Cerebellar cortex (tissue), 1 donor: ENCODE measurements around the gene XKRX.

Source experiments
- DNase-seq: peaks from one replicate; pipeline ENCODE4 v3.0.0-alpha.2; 2015; ENCODE audit warnings: low spot score

The XKRX gene

DNA sequence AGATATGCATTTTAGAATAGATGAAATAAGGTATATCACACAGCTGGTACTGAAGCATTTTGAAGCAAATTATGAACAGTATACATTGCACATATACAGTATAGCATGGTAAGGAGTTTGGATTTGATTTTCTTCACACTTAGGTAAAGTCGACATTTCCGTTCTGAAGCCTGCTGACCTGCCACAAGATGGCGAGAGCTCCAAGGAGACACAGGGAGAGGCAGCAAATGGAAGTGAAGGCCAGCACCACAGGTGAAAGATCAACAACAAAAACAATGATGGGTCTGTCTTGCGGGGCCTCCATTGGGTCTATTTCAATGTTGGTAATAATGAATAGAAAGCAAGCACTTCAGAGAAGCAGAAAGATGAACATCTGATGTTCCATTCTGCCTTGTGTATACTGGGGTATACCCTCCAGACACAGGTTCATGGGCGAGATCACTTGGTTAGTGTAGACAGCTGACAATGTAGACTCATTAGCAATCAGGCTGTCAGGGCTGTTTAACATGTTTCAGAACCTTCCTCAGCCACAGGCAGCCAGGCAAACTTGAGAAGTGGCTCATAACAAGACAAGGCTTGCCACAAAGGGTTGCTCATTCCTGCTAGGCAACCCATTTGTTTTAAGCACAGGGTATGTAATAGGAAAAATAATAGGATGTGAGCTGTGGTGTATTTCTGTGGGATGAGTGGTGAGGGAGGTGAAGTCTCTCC, 33.2 kb downstream of the XKRX start:
- DNase-seq = peak; percentile 25

DNA sequence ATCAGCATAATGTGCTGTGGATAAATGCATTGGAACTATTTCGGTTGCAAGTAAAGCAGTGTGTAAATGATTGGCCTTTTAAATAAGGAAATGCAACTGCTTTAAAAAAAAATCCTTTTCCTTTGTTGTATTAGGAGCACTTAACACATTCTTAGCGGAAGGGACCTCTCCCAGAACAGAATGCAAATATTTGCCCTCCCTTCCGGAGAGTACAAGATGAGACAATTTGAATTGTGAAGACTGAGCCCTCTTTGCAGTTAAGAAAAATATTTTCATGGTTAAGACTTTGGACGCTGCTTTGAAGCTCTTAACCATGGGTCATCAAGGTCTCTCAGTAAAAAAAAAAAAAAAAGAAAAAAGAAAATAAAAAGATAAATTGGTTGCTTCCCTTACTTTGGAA, 45.1 kb downstream of the XKRX start:
- DNase-seq = no peak

DNA sequence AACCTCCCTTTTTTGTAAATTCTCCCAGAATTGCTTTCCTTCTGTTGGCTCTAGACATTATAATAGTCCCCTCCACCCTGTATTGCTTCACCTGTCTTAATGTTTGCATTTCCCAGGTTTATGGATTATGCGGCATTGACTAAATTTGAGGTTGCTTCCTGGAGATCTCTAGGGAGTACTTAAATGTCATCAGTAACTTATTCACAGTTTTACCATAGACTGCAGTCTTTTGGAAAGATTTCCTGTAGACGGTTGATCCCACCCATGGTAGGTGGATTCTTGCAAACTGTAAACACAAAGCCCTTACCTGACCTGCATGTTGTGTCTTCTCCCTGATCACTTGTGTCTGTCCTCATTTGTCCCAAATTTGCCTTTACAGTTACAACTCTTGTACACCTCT, 48.3 kb downstream of the XKRX start:
- no peak for DNase-seq

DNA sequence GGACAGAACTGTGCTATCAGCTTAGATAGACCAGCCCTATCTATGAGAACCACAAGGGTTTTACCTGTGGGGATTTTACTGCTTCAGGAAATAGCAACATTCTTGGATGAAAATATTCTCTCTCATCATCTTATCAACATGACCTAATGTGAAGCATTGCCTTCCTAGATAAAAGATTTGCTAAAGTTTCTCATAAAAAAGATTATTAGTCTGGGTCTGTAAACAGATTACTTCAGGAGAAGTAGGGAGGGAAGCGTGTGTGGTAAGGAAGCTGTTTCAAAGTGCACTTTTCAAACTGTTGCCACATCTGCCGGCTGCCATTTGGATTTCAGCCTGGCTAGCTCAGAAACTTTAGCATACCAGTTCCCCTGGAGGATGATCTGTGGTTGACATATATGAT, 54.4 kb downstream of the XKRX start, which contains the start of gene NOX1:
TSS of gene NOX1 (minus strand) at position 35 of the 400 bp plus-strand sequence. CDS start 220 bp downstream, outside the sequence.
- DNase-seq = no peak

DNA sequence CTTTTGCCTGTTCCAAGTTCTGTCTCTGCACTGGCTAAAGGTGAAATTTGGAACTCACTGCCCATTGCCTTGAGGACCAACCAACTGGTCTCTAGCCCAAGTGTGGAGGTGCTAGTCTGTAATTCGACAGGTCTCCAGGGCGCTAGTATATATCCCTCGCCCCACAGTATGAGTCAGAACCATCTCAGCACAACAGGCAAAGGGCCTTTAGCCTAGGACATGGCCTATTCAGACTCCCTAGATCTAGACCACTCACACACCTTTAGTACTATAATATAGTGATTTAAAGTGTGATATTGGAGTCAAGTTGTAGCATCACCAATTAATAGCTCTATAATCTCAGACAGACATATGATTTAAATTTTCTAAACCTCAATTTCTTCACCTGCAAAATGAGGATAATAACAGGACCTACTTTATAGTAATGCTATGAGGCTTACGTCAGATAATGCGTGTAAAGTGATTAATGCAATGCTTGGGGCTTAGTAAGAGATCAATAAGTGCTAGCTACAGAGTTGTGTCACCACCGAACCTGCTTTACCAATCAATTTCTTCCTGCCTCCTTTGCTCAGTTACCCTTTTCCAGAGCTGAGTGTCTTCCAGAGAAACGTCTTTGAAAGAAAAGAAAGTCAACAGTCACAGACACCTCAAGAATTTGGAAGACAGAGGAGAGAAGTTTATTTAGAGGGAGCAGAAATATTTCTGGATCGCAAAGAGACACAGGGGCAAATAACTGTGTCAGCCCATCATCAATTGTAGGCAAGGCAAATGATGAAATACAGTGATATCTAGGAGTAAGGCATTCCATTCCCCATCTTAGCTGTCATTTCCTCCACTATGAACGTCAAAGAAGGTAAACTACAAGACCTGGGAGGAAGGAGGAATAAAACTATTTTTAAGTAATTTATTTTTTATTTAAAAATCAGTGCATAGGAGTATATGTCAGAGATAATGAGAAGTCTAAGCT, 56.8 kb downstream of the XKRX start:
- no peak for DNase-seq

DNA sequence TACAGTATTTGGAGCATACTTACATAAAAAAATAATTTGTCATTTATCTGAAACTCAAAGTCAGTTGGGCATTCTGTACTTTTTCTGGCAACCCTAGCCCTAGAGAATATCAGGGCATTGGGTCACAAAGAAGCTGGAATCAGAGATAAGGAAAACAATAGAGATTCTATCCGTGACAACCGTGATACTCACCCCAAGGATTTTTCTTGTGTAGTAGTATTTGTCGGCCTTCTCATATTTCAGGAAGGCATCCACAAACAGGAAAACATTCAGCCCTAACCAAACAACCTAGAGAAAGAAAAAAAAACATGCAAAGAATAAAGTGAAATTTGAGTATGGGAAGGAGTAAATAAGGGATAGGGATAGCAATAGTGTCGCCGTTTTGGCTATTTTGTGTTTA, 58.2 kb downstream of the XKRX start:
- no peak for DNase-seq

DNA sequence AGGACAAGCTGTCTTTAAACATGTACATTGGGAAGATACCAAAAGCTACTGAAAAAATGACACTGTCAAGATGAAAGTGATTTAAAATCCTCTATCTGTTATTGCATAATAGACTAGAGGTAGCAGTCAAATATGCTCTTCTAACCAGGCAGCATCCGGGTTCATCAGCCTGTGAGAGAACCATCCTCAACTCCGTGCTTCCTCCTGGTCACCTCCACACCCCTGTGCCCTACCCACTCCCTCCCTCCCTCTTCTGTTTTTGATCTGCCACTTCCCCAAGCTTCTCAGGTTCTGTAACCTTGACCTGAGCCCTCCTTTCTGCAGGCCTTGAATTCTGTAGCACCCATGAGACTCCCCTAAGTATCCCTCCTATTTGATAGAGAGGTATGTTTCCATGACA, 60.4 kb downstream of the XKRX start:
- DNase-seq = no peak

DNA sequence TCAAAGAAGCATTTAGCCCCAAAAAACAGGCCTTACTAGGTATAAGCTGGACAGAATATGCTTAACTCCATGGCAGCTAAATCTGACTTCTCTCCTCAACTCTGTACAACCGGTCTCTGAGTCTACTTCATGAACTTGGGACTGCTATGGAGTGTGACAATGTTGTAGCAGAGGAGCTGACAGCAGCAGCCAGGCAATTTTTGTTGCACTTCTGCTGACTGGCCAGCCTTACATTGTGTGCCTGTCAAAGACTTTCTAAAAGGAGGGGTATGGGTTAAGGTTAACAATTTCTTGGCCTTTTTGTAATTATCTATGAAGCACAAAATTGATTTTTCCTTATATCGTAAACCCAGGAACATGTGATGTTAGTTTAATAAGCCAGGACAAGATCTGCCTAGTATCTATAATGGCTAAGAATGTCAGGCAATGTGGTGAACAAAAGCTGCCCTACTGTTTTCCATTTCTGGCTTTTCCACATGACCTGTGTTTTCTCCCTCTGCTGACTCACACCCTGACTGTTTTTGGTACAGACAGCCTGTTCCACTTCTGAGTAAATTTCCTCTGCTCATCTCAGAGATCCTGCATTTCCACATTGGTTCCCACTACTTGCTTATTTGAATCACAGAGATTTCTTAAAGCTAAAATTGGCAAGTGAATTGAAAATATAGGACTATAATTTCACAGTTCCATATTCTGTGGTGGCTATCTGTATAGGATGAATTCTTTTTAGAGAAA, 63.9 kb downstream of the XKRX start:
- peak; percentile 7 for DNase-seq
